Immature natural killer cell (primary cell): ENCODE measurements around the gene CALHM1. TPM values are rescaled to one million over a fixed set of nuclear protein-coding genes. Genes with fewer than 3 reads are reported as not detected.

Experiments used
- DNase-seq, 3 donors: peaks; one replicate each; pipeline ENCODE4 v3.0.0; 2022; ENCODE audit warnings: mixed read lengths in 1 of 3
- H3K27ac Mint-ChIP-seq, 6 donors: one replicate each; pipeline ENCODE4 v1.8.0; 2020; ENCODE audit warnings: mixed read lengths in 6 of 6, mild to moderate bottlenecking in 5 of 6, inconsistent platforms in 4 of 6, moderate library complexity in 3 of 6
- H3K27me3 Mint-ChIP-seq, 3 donors: one replicate each; pipeline ENCODE4 v1.8.0; 2020 to 2021; ENCODE audit warnings: low read depth in 3 of 3, mild to moderate bottlenecking in 3 of 3, mixed read lengths in 3 of 3, moderate library complexity in 3 of 3, inconsistent platforms in 1 of 3
- H3K36me3 Mint-ChIP-seq, 3 donors: one replicate each; pipeline ENCODE4 v1.8.0; 2020; ENCODE audit warnings: mixed read lengths in 3 of 3, inconsistent platforms in 2 of 3, mild to moderate bottlenecking in 2 of 3
- H3K4me1 Mint-ChIP-seq, 2 donors: one replicate each; pipeline ENCODE4 v1.8.0; 2020; ENCODE audit warnings: inconsistent platforms in 2 of 2, mild to moderate bottlenecking in 2 of 2, mixed read lengths in 2 of 2, moderate library complexity in 1 of 2
- H3K4me3 Mint-ChIP-seq, 5 donors: one replicate each; pipeline ENCODE4 v1.8.0; 2020; ENCODE audit warnings: mild to moderate bottlenecking in 5 of 5, mixed read lengths in 5 of 5, inconsistent platforms in 3 of 5, moderate library complexity in 3 of 5
- H3K9me3 Mint-ChIP-seq, 6 donors: one replicate each; pipeline ENCODE4 v1.8.0; 2020; ENCODE audit warnings: mild to moderate bottlenecking in 6 of 6, mixed read lengths in 6 of 6, inconsistent platforms in 4 of 6, moderate library complexity in 3 of 6
- polyA plus RNA-seq, 3 donors: library from polyadenylated mRNA; unstranded; fragments of 300-500 nt; fragmentation: Illumina TruSeq; gene quantifications; one replicate each; pipeline ENCODE4 v1.2.3, GENCODE V29; 2021

The CALHM1 gene
- polyA plus RNA-seq, 3 donors from 2014 or later = 0.56 to 0.91 TPM; not detected in 1

- no peak for DNase-seq
- no peaks in the 10 kb centered on the region for H3K9me3 Mint-ChIP-seq
- peaks cover 30 to 63% of the 10 kb centered on the region in 2 donors for H3K4me1 Mint-ChIP-seq
- peaks cover 2% of the 10 kb centered on the region in 3 donors for H3K27me3 Mint-ChIP-seq
- peak overlapping the region in 3 of 6 donors; percentile 26 to 53 (median 42) for H3K27ac Mint-ChIP-seq
- peaks cover 15 to 43% (median 22%) of the 10 kb centered on the region in 3 donors for H3K36me3 Mint-ChIP-seq
- no peak overlapping the region for H3K4me3 Mint-ChIP-seq
Measured at GRCh38 chr10:103445366-103445765, 13.3 kb downstream of the CALHM1 start.

DNA sequence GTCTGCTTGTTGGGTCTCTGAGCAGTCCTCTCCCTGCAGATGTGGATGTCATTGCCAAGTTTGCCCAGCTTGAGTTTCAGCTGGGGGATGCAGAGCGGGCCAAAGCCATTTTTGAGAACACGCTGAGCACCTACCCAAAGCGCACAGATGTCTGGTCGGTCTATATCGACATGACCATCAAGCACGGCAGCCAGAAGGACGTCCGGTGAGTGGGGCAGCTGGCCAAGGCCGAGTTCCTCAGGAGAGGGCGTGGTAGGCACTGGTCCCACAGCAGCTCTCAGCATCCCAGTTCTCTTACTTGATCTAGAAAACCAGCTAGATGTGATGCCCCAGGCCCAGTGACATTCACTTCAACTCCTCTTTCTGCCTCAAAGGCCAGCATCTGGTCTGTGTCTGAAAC is 14.2 kb downstream of the CALHM1 start:
- H3K4me3 Mint-ChIP-seq = no peak overlapping the region
- peak overlapping the region in 4 of 6 donors; percentile 18 to 88 (median 50) for H3K27ac Mint-ChIP-seq
- H3K4me1 Mint-ChIP-seq = peaks cover 21 to 54% of the 10 kb centered on the region in 2 donors
- DNase-seq = no peak
- H3K36me3 Mint-ChIP-seq = peaks cover 17 to 41% (median 18%) of the 10 kb centered on the region in 3 donors
- peaks cover 0 to 2% (median 2%) of the 10 kb centered on the region in 3 donors for H3K27me3 Mint-ChIP-seq
- no peaks in the 10 kb centered on the region for H3K9me3 Mint-ChIP-seq

- H3K36me3 Mint-ChIP-seq = peaks cover 9 to 34% (median 15%) of the 10 kb centered on the region in 3 donors
- DNase-seq = no peak
- H3K4me3 Mint-ChIP-seq = no peak overlapping the region
- H3K4me1 Mint-ChIP-seq = peaks cover 12 to 46% of the 10 kb centered on the region in 2 donors
- no peaks in the 10 kb centered on the region for H3K9me3 Mint-ChIP-seq
- peaks cover 0 to 2% (median 0%) of the 10 kb centered on the region in 3 donors for H3K27me3 Mint-ChIP-seq
- H3K27ac Mint-ChIP-seq = peak overlapping the region in 5 of 6 donors; percentile 15 to 84 (median 57)
Measured at GRCh38 chr10:103443475-103444185, 15.1 kb downstream of the CALHM1 start.

GRCh38 chr10:103442031-103442461 is 16.7 kb downstream of the CALHM1 start:
- Mint-ChIP-seq H3K9me3 (no peaks in the 10 kb centered on the region), H3K27ac (peak overlapping the region in 2 of 6 donors; percentile 16 to 36), H3K27me3 (peaks cover 0 to 2% (median 1%) of the 10 kb centered on the region in 3 donors), H3K4me1 (peaks cover 3 to 32% of the 10 kb centered on the region in 2 donors), H3K4me3 (no peak overlapping the region), H3K36me3 (peaks cover 4 to 36% (median 25%) of the 10 kb centered on the region in 3 donors)
- DNase-seq = no peak

DNA sequence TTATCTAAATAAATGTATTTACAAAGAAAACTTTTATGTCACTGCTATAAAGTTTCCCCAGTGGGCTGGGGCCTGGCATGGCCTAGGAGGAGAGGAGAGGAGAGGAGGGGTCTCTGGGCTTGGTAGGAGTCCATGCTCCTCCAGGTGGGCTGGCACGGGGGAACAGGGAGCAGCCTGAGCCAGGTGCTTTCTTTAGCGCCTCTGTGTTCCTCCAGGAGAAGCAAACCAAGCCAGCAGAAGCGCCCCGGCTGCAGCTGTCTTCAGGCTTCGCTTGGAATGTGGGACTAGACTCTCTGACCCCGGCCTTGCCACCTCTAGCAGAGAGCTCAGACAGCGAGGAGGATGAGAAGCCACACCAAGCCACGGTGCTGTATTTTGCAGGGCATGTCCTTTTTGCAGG is 17.1 kb downstream of the CALHM1 start:
- H3K4me3 Mint-ChIP-seq = no peak overlapping the region

GRCh38 chr10:103441206-103441605 is 17.5 kb downstream of the CALHM1 start:
- no peak for DNase-seq

More for the DNA sequence above, 17.1 kb downstream of the CALHM1 start:
- no peak for DNase-seq
- peaks cover 0 to 2% (median 1%) of the 10 kb centered on the region in 3 donors for H3K27me3 Mint-ChIP-seq
- peaks cover 3 to 32% of the 10 kb centered on the region in 2 donors for H3K4me1 Mint-ChIP-seq
- peak overlapping the region in 3 of 6 donors; percentile 16 to 58 (median 36) for H3K27ac Mint-ChIP-seq
- no peaks in the 10 kb centered on the region for H3K9me3 Mint-ChIP-seq
- H3K36me3 Mint-ChIP-seq = peaks cover 8 to 40% (median 29%) of the 10 kb centered on the region in 3 donors

GRCh38 chr10:103440416-103440815 is 18.3 kb downstream of the CALHM1 start:
- H3K27ac Mint-ChIP-seq = peak overlapping the region in 2 of 6 donors; percentile 31 to 59
- peaks cover 0 to 28% of the 10 kb centered on the region in 2 donors for H3K4me1 Mint-ChIP-seq
- peaks cover 11 to 38% (median 32%) of the 10 kb centered on the region in 3 donors for H3K36me3 Mint-ChIP-seq
- H3K27me3 Mint-ChIP-seq = peaks cover 0 to 2% (median 1%) of the 10 kb centered on the region in 3 donors
- no peak for DNase-seq
- no peaks in the 10 kb centered on the region for H3K9me3 Mint-ChIP-seq
- H3K4me3 Mint-ChIP-seq = no peak overlapping the region

More at GRCh38 chr10:103441206-103441605, 17.5 kb downstream of the CALHM1 start:
- peaks cover 11 to 41% (median 33%) of the 10 kb centered on the region in 3 donors for H3K36me3 Mint-ChIP-seq
- peaks cover 2 to 32% of the 10 kb centered on the region in 2 donors for H3K4me1 Mint-ChIP-seq
- H3K4me3 Mint-ChIP-seq = no peak overlapping the region
- peaks cover 0 to 2% (median 1%) of the 10 kb centered on the region in 3 donors for H3K27me3 Mint-ChIP-seq
- H3K27ac Mint-ChIP-seq = no peak overlapping the region
- H3K9me3 Mint-ChIP-seq = no peaks in the 10 kb centered on the region

DNA sequence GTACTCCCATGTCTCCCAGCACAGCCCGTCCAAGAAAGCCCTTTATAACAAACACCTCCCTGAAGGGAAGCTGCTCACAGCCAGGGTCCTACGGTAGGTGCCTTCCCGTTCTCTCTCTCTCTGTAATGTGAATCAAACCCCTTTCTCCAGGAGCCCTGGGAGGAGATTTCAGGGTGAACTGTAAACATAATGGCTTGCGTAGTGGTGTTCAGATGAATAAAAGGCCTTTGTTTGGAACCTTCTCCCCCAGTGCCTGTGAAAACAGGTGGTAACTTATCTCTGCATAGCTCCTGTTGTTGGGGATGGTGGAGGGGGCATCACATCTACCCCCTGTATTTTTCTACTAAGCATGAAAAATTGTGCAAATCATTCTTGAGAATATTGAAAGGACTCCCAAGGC is 18.9 kb downstream of the CALHM1 start:
- peaks cover 0 to 2% (median 1%) of the 10 kb centered on the region in 3 donors for H3K27me3 Mint-ChIP-seq
- no peak overlapping the region for H3K27ac Mint-ChIP-seq
- no peaks in the 10 kb centered on the region for H3K9me3 Mint-ChIP-seq
- peaks cover 0 to 23% of the 10 kb centered on the region in 2 donors for H3K4me1 Mint-ChIP-seq
- H3K36me3 Mint-ChIP-seq = peaks cover 11 to 38% (median 33%) of the 10 kb centered on the region in 3 donors
- no peak overlapping the region for H3K4me3 Mint-ChIP-seq
- DNase-seq = no peak

GRCh38 chr10:103433858-103434257 is 24.8 kb downstream of the CALHM1 start:
- Mint-ChIP-seq H3K4me1 (peaks cover 3 to 18% of the 10 kb centered on the region in 2 donors), H3K4me3 (no peak overlapping the region), H3K27ac (no peak overlapping the region), H3K36me3 (peaks cover 29 to 54% (median 33%) of the 10 kb centered on the region in 3 donors), H3K9me3 (no peaks in the 10 kb centered on the region), H3K27me3 (peaks cover 0 to 2% (median 1%) of the 10 kb centered on the region in 3 donors)
- no peak for DNase-seq

GRCh38 chr10:103431902-103432301 is 26.8 kb downstream of the CALHM1 start:
- H3K36me3 Mint-ChIP-seq = peaks cover 20 to 52% (median 30%) of the 10 kb centered on the region in 3 donors
- no peak overlapping the region for H3K27ac Mint-ChIP-seq
- DNase-seq = no peak
- H3K4me1 Mint-ChIP-seq = peaks cover 3 to 17% of the 10 kb centered on the region in 2 donors
- H3K4me3 Mint-ChIP-seq = no peak overlapping the region
- H3K27me3 Mint-ChIP-seq = peaks cover 0 to 2% (median 0%) of the 10 kb centered on the region in 3 donors
- H3K9me3 Mint-ChIP-seq = no peaks in the 10 kb centered on the region

DNA sequence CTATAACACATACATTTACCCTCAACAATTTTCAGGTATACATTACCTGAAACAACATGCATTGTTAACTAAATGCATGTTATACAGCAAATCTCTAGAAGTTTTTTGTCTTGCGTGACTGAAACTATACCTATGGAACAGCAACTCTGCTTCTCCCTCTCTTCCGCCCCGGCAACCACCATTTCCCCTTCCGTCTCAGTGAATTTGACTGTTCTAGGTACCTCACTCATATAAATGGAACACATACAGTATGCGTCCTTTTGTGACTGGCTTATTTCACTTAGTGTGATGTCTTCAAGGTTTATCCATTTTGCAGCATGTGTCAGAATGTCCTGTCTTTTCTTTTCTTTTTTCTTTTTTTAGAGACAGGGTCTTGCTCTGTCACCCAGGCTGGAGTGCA is 29.1 kb downstream of the CALHM1 start:
- H3K27me3 Mint-ChIP-seq = peaks cover 0 to 2% (median 0%) of the 10 kb centered on the region in 3 donors
- peaks cover 16 to 60% (median 31%) of the 10 kb centered on the region in 3 donors for H3K36me3 Mint-ChIP-seq
- peak overlapping the region in 2 of 6 donors; percentile 3 to 35 for H3K27ac Mint-ChIP-seq
- no peaks in the 10 kb centered on the region for H3K9me3 Mint-ChIP-seq
- no peak overlapping the region for H3K4me3 Mint-ChIP-seq
- peaks cover 3 to 10% of the 10 kb centered on the region in 2 donors for H3K4me1 Mint-ChIP-seq
- no peak for DNase-seq

- H3K9me3 Mint-ChIP-seq = no peaks in the 10 kb centered on the region
- no peak for DNase-seq
- H3K4me1 Mint-ChIP-seq = peaks cover 3 to 10% of the 10 kb centered on the region in 2 donors
- no peak overlapping the region for H3K4me3 Mint-ChIP-seq
- peaks cover 0 to 2% (median 0%) of the 10 kb centered on the region in 3 donors for H3K27me3 Mint-ChIP-seq
- H3K27ac Mint-ChIP-seq = peak overlapping the region in 4 of 6 donors; percentile 44 to 70 (median 56)
- H3K36me3 Mint-ChIP-seq = peaks cover 20 to 65% (median 36%) of the 10 kb centered on the region in 3 donors
Measured at GRCh38 chr10:103428989-103429643, 29.6 kb downstream of the CALHM1 start.

- no peak overlapping the region for H3K27ac Mint-ChIP-seq
- peaks cover 3 to 10% of the 10 kb centered on the region in 2 donors for H3K4me1 Mint-ChIP-seq
- DNase-seq = no peak
- H3K9me3 Mint-ChIP-seq = no peaks in the 10 kb centered on the region
- H3K4me3 Mint-ChIP-seq = no peak overlapping the region
- peaks cover 24 to 66% (median 40%) of the 10 kb centered on the region in 3 donors for H3K36me3 Mint-ChIP-seq
- peaks cover 0 to 2% (median 0%) of the 10 kb centered on the region in 3 donors for H3K27me3 Mint-ChIP-seq
Measured at GRCh38 chr10:103427866-103428265, 30.8 kb downstream of the CALHM1 start.
